ENCODE results near the gene LCE5A. TPM values are rescaled to one million over a fixed set of nuclear protein-coding genes. Genes with fewer than 3 reads are reported as not detected.

Gene LCE5A
- total RNA-seq, 1 experiment from 2014 or later, result not detected

DNA sequence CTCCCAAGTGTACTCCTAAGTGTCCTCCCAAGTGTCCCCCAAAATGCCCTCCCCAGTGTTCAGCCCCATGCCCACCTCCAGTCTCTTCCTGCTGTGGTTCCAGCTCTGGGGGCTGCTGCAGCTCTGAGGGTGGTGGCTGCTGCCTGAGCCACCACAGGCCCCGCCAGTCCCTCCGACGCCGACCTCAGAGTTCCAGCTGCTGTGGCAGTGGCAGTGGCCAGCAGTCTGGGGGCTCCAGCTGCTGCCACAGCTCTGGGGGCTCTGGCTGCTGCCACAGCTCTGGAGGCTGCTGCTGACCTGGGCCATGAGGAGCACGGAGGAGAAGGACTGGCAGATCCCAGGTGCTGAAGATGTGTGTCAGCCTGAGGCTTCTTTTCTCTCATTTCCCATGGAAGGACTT, 993 bp downstream of the LCE5A start:
- DNase-seq (ENCODE audit: low read depth, low spot score) (no peak), ATAC-seq (no peak)
- BruUV-seq (replicated peaks), result no TSS peak
- no peaks in the 10 kb centered on the region for H3K9me3 ChIP-seq (ENCODE audit: control insufficient read depth in 1 of 2, insufficient read depth in 1 of 2, low read depth in 1 of 2, low read length in 2 of 2)
- no peak for TF ChIP-seq JUND (IDR thresholded peaks at IDR 0.05)
- no peak for TF ChIP-seq FOSL1 (IDR thresholded peaks at IDR 0.05; ENCODE audit: low read depth)
- no peak overlapping the region for H3K27ac ChIP-seq (ENCODE audit: low read depth, low read length)
- intact Hi-C loops (cut with micrococcal nuclease), result no loop called here
- H4K20me1 ChIP-seq (ENCODE audit: insufficient read depth), result no peaks in the 10 kb centered on the region
- no peaks in the 10 kb centered on the region for H3K36me3 ChIP-seq (ENCODE audit: control insufficient read depth in 1 of 2, insufficient read depth in 2 of 2, low read length in 2 of 2)
- H3K27me3 ChIP-seq (ENCODE audit: insufficient read depth, low read length), result peaks cover 4% of the 10 kb centered on the region; the same call in 1 of the 2 replicates
- peaks cover 0 to 2% of the 10 kb centered on the region in 2 experiments; a peak in 1 of 4 replicates for H3K4me1 ChIP-seq (ENCODE audit: control insufficient read depth in 1 of 2, insufficient read depth in 2 of 2, low read length in 2 of 2)
- no peak overlapping the region for H3K4me2 ChIP-seq (ENCODE audit: low read length)
- no peaks in the 10 kb centered on the region for H3K79me2 ChIP-seq (ENCODE audit: insufficient read depth, low read length)
- RAD21 ChIA-PET (ENCODE audit: low non-redundant PET in 1 of 2, low total read pairs in 2 of 2, uncharacterized antibody in 2 of 2, unreplicated experiment in 2 of 2), result no interaction called here
- CTCF ChIA-PET, result no interaction called here
- H3K9me2 ChIP-seq (ENCODE audit: insufficient read depth), result no peaks in the 10 kb centered on the region
- H3K9ac ChIP-seq (ENCODE audit: low read length), result no peak overlapping the region
- H3K4me3 ChIP-seq (replicated peaks in 1 of 2; ENCODE audit: low read depth in 1 of 2, low read length in 2 of 2), result no peak overlapping the region
- no peak overlapping the region for H2AFZ ChIP-seq (ENCODE audit: low read depth, low read length, poor library complexity, severe bottlenecking)
- POLR2A ChIA-PET, result no interaction called here

DNA sequence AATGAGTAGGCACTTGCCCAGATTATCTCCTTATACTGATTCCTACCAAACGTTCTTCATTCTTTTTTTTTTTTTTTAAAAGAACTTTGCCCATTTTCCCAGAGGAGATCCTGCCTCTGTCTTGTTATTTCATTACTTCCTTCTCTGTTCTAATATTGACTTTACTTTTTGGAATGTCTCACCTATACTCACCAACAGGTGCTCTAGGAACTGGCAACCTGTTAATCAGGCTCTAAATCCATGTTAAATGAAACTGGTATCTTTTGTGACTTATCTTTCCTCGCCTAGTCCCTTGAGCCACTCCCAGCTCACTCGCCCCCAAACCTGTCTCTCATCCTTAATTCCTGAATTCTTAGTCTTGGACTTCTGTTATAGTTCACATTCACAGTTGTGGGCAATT, 2.5 kb downstream of the LCE5A start:
- no peak overlapping the region for H3K27ac ChIP-seq (ENCODE audit: low read depth, low read length)
- ATAC-seq (no peak), DNase-seq (ENCODE audit: low read depth, low spot score) (no peak)
- intact Hi-C loops (cut with micrococcal nuclease), result no loop called here
- CTCF ChIA-PET, result no interaction called here
- BruUV-seq (replicated peaks), result no TSS peak
- RAD21 ChIA-PET (ENCODE audit: low non-redundant PET in 1 of 2, low total read pairs in 2 of 2, uncharacterized antibody in 2 of 2, unreplicated experiment in 2 of 2), result no interaction called here
- peaks cover 0 to 15% of the 10 kb centered on the region in 2 experiments; a peak in 2 of 4 replicates for H3K4me1 ChIP-seq (ENCODE audit: control insufficient read depth in 1 of 2, insufficient read depth in 2 of 2, low read length in 2 of 2)
- no peaks in the 10 kb centered on the region for H3K36me3 ChIP-seq (ENCODE audit: control insufficient read depth in 1 of 2, insufficient read depth in 2 of 2, low read length in 2 of 2)
- peaks cover 4% of the 10 kb centered on the region; the same call in 1 of the 2 replicates for H3K27me3 ChIP-seq (ENCODE audit: insufficient read depth, low read length)
- H2AFZ ChIP-seq (ENCODE audit: low read depth, low read length, poor library complexity, severe bottlenecking), result no peak overlapping the region
- no peak overlapping the region for H3K4me2 ChIP-seq (ENCODE audit: low read length)
- POLR2A ChIA-PET, result no interaction called here
- no peaks in the 10 kb centered on the region for H3K79me2 ChIP-seq (ENCODE audit: insufficient read depth, low read length)
- H3K4me3 ChIP-seq (replicated peaks in 1 of 2; ENCODE audit: low read depth in 1 of 2, low read length in 2 of 2), result no peak overlapping the region
- H3K9me3 ChIP-seq (ENCODE audit: control insufficient read depth in 1 of 2, insufficient read depth in 1 of 2, low read depth in 1 of 2, low read length in 2 of 2), result no peaks in the 10 kb centered on the region
- TF ChIP-seq TCF7L2 (IDR thresholded peaks at IDR 0.05; ENCODE audit: borderline replicate concordance, extremely low read depth, insufficient read depth, insufficient read length) (no peak), RAD21 (IDR thresholded peaks at IDR 0.05; ENCODE audit: low read depth) (no peak), SIN3A (IDR thresholded peaks at IDR 0.05; ENCODE audit: low read depth) (no peak), POLR2A (IDR thresholded peaks at IDR 0.05; ENCODE audit: borderline replicate concordance, extremely low read depth, insufficient read depth, insufficient read length) (no peak), SP1 (IDR thresholded peaks at IDR 0.05; ENCODE audit: low read depth) (no peak), JUND (IDR thresholded peaks at IDR 0.05) (no peak), ZFX (IDR thresholded peaks at IDR 0.05) (no peak)
- TF ChIP-seq, protein P1, sequence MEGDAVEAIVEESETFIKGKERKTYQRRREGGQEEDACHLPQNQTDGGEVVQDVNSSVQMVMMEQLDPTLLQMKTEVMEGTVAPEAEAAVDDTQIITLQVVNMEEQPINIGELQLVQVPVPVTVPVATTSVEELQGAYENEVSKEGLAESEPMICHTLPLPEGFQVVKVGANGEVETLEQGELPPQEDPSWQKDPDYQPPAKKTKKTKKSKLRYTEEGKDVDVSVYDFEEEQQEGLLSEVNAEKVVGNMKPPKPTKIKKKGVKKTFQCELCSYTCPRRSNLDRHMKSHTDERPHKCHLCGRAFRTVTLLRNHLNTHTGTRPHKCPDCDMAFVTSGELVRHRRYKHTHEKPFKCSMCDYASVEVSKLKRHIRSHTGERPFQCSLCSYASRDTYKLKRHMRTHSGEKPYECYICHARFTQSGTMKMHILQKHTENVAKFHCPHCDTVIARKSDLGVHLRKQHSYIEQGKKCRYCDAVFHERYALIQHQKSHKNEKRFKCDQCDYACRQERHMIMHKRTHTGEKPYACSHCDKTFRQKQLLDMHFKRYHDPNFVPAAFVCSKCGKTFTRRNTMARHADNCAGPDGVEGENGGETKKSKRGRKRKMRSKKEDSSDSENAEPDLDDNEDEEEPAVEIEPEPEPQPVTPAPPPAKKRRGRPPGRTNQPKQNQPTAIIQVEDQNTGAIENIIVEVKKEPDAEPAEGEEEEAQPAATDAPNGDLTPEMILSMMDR (IDR thresholded peaks at IDR 0.05 in 2 of 3, conservative IDR thresholded peaks at IDR 0.05 in 1 of 3; ENCODE audit: borderline replicate concordance in 1 of 3, insufficient read depth in 1 of 3, low read depth in 2 of 3, low read length in 2 of 3), result no peak
- TF ChIP-seq, protein P2, sequence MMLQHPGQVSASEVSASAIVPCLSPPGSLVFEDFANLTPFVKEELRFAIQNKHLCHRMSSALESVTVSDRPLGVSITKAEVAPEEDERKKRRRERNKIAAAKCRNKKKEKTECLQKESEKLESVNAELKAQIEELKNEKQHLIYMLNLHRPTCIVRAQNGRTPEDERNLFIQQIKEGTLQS (IDR thresholded peaks at IDR 0.05), result no peak
- TF ChIP-seq, protein P3, sequence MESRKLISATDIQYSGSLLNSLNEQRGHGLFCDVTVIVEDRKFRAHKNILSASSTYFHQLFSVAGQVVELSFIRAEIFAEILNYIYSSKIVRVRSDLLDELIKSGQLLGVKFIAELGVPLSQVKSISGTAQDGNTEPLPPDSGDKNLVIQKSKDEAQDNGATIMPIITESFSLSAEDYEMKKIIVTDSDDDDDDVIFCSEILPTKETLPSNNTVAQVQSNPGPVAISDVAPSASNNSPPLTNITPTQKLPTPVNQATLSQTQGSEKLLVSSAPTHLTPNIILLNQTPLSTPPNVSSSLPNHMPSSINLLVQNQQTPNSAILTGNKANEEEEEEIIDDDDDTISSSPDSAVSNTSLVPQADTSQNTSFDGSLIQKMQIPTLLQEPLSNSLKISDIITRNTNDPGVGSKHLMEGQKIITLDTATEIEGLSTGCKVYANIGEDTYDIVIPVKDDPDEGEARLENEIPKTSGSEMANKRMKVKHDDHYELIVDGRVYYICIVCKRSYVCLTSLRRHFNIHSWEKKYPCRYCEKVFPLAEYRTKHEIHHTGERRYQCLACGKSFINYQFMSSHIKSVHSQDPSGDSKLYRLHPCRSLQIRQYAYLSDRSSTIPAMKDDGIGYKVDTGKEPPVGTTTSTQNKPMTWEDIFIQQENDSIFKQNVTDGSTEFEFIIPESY (IDR thresholded peaks at IDR 0.05; ENCODE audit: extremely low read depth, insufficient replicate concordance, low read length), result no peak
- H4K20me1 ChIP-seq (ENCODE audit: insufficient read depth), result no peaks in the 10 kb centered on the region
- H3K9me2 ChIP-seq (ENCODE audit: insufficient read depth), result no peaks in the 10 kb centered on the region
- H3K9ac ChIP-seq (ENCODE audit: low read length), result no peak overlapping the region
